GM21381 (cell line): ENCODE measurements around the gene NTSR1.

Experiments
- ATAC-seq: cut with Tn5 transposase; IDR thresholded peaks from one replicate; pipeline ENCODE4 v1.9.1; 2021; ENCODE audit warnings: mild to moderate bottlenecking, moderate library complexity; ENCODE audit not compliant: unreplicated experiment

Gene NTSR1

GRCh38 chr20:62723768-62724450, 15.3 kb downstream of the NTSR1 start:
- no peak for ATAC-seq

- no peak for ATAC-seq
Observed at GRCh38 chr20:62724692-62725595, 16.3 kb downstream of the NTSR1 start.

- no peak for ATAC-seq
Observed at GRCh38 chr20:62725596-62726268, 17.1 kb downstream of the NTSR1 start.

- ATAC-seq = no peak
Observed at GRCh38 chr20:62726276-62726675, 17.6 kb downstream of the NTSR1 start.

DNA sequence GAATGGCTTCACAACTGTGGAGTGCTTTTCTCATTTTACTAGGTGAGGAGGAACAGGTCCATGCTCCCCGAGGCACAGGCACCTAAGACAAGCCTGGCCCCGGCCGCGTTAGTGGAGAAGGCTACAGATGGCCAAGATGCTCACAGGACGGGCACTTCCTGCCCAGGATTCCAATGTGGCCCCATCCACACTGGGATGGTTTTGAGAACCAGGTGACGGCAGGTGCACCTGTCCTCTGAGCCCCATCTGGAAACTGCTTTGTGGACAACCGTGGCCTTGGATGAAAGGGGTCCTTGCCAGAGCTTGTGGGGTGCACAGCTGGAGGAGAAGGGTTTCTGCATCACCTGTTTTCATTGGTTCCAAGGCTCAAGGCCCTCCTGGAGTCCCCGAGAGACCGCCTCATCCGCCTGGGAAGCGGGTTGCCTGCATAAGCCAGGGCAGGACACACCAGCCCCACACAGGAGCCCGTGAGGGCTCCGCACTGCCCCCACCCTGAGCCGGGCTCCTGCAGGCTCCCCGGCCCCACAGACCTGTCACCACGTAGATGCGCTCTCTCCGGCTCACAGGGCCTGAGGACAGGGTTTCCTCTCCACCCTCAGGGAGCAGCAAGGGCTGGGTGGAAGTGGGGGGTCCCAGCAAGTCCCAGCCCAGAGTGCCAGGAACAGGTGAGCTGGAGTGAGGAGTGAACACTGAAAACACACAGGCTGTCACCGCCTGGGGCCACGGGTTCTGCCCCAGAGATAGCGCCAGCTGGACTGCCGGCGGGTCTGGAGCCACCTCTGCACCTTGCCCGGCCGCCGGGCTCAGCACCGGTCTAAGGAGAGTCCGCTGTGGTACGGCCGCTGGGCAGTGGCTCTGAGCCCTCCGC, 18.3 kb downstream of the NTSR1 start:
- ATAC-seq = no peak

DNA sequence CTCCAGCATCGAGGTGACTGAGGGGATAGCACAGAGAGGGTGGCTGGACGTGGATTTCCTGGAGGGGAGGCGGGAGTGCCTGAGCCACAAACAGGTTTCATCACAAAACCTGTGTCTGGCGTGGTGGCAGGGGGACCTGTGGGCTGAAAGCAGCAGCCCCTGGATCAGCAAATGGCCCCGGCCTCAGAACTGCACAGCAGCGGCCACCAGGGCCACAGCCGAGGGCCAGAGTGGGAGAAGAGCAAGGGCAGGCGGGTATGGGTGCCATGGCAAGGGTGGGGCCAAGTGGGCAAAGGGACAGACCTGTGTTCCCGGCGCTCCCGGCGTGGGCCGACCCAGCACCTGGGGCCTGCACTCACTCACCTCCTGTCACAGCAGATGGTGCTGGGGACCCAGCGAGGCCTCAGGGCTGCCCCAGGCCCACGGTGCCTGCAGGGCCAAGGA, 19.0 kb downstream of the NTSR1 start:
- ATAC-seq = no peak

- no peak for ATAC-seq
Observed at GRCh38 chr20:62728028-62728780, 19.6 kb downstream of the NTSR1 start.

DNA sequence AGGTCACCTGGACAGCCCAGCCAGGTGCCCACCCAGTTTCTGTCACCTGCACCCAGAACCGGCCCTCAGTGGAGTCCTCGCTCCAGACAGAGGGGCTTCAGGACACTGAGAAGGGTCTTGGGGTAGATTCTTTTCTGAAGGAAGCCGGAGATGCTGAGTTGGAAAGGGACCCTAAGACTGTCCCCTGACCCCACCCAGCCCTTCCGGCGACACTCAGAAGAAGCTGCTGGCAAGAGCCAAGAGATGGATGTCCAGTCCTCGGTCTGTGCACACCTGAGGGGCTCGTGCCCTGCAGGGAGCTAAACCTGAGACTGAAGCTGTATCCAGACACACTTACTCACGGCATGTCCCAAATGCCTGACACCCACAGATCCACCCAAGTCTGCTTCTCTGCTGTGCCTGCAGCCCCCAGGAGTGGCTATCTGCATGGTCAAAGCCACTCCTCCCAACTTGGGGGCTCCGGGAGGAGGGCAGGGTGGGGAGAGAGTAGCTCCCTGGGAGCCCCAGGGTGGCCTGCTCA, 20.2 kb downstream of the NTSR1 start:
- no peak for ATAC-seq

GRCh38 chr20:62730481-62730880, 21.8 kb downstream of the NTSR1 start:
- no peak for ATAC-seq

DNA sequence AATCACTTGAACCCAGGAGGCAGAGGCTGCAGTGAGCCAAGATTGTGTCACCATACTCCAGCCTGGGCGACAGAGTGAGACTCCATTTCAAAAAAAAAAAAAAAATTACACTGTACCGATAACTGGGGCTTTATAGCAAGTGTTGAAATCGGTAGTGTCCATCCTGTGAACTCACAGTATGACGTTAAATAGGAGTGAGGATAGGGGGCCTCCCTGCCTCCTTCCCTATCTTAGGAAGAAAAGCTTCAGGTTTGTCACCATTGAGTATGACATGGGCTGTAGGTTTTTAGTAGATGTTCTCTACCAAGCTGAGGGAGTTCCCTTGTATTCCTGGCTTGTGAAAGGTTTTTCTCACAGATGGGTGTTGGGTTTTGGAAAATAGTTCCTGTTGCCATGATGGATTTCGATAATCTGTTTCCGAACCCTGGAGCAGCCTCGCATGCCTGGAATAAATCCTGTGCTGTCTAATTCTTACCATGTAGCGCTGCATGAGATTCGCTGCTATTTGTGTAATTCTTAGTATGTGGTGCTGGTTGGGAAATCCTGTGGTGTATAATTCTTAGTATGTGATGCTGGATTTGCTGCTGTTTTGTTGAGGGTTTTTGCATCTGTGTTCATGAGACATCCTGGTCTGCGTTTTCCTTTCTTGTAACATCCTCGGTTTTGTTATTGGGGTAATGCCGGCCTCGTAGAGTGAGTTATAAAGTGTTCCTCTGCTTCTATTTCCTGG, 23.6 kb downstream of the NTSR1 start:
- no peak for ATAC-seq

DNA sequence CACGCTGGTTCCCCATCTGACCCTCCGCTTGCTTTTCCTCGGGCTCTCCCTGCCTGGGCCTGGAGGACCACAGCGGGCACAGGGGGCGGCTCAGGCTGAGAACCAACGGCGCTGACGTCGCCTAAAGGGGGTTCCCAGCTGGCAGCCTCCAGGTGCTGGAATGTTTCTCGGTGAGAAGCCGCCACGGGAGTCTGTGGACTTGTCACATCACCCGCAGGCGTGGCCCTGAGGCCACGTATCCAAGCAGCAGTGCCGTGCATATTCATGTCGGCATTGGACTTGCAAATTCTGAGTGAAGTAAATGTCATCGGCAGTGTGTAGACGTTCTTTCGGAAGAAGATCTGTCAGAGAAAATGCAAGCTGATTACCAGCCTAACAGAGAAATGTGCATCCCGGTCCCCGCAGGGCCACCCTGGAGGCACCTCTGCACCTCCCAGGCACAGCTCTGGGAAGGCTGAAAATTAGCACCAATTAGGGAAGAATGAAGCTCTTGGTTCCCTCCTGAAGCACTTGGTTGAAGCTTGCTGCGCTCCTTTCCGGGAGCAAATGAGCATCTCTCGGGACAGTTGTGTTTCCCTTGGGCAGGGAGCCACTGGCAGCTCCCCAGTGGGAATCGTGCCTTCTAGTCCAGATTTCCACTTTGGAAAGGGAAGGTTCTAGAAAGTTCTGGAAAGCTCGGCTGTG, 24.3 kb downstream of the NTSR1 start:
- ATAC-seq = no peak

- ATAC-seq = no peak
Observed at GRCh38 chr20:62733526-62733842, 24.8 kb downstream of the NTSR1 start.

- no peak for ATAC-seq
Observed at GRCh38 chr20:62733891-62734290, 25.3 kb downstream of the NTSR1 start.

- ATAC-seq = no peak
Observed at GRCh38 chr20:62734326-62734725, 25.7 kb downstream of the NTSR1 start.

GRCh38 chr20:62734881-62735280, 26.2 kb downstream of the NTSR1 start:
- no peak for ATAC-seq

- ATAC-seq = no peak
Observed at GRCh38 chr20:62735331-62735821, 26.7 kb downstream of the NTSR1 start.

DNA sequence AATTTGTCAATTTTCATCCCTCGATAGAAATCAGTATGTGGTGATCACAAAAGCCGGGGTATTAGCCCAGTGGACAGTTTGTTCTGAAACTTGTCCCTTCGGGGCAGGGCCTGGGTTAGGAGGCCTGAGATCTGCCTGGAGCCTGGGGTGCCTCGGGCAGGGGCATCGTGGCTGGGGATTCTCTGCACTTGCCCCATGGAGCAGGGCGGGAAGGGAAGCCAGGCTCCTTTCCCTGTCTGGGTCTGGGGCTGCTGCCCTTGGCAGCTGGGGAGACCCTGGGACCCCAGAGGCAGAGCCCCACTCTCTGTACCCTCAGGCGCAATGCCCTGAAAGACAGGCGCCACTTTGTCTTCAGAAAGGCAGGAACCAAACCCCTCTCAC, 27.4 kb downstream of the NTSR1 start:
- no peak for ATAC-seq

DNA sequence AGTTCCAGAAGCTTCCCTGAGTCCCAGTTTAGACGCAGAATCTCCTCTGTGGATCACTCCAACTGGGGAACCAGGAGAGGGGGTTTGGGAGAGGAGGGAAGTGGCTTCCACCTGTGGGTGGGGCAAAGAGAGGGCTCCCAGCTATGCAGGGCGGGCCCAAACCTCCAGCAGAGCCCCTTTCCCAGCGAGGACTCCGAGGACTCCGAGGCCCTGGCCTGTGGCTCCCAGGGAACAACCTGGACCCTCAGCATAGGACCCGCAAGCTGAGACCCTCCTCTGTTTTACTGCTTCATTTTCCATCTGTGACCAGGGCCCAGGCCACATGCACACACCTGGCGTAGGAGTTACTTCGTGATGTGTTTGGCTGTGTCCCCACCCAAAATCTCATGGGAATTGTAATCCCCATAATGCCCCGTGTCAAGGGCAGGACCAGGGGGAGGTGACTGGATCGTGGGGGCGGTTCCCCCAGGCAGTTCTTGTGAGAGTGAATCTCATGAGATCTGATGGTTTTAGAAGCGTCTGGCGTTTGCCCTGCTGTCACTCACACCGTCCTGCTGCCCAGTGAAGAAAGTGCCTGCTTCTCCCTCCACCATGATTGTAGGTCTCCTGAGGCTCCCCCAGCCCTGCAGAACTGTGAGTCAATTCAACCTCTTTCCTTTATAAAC, 27.9 kb downstream of the NTSR1 start:
- no peak for ATAC-seq
